Measurements from ENCODE around the gene SLC25A51.

Gene SLC25A51

DNA sequence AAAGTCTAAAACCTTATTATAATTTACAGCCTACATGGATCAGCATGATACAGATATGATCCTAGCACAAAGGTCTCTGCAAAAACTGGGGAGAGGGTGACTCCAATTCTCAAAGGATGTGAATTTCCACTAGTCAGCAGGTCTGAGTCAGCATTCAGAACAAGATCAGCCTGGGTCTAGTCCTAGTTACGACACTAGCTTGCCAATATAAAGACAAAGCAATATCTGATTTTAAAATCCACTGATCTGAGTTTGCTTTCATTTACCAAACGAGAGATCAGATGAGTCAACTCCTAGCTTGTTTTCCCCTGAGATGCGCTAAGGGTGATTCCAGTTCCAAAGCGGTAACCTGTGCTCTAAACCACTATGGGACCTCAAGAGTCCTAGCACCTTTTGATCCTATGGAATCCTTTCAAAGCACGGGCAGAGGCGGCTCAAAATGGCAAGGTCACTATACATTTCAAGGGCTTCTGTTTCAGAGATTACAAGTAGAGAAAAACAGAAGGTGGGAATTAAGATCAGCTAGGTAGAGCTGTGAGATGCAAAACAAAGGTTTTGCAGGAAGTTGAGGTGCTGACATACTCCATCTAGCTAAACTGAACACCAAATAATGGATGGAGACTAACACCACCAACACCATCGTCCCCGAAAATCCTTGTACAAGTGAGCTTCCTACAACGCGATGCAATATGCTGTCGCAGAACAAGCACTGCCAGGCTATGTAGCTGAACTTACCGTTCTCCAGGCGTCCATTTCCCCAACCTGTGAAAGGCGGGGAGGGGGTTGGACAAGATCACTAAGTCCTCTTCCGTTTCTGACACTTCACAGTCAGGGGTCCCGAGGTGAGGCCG is 906 bp downstream of the SLC25A51 start:
- H3K36me3 ChIP-seq (ENCODE audit: insufficient read depth), result 0 out of 2 replicates have a peak, but pooled peaks cover 6% of the 10 kb centered on the region
- H3K4me2 ChIP-seq, result peak overlapping the region; percentile 60
- H2AFZ ChIP-seq (ENCODE audit: low read depth), result peak overlapping the region; percentile 89
- peak overlapping the region; percentile 15 for H3K4me3 ChIP-seq (IDR thresholded peaks at IDR 0.05; ENCODE audit: insufficient read depth, low read depth, low read length)
- peaks cover 14% of the 10 kb centered on the region for H3K4me1 ChIP-seq (ENCODE audit: low read depth, poor library complexity, severe bottlenecking)
- H3K9ac ChIP-seq, result peak overlapping the region; percentile 66
- peaks cover 31% of the 10 kb centered on the region for H3K79me2 ChIP-seq (ENCODE audit: insufficient read depth, low read depth)
- peak overlapping the region; percentile 66 for H3K27ac ChIP-seq
- no peaks in the 10 kb centered on the region for H3K27me3 ChIP-seq (ENCODE audit: insufficient read depth, low read depth)
- no peaks in the 10 kb centered on the region for H4K20me1 ChIP-seq (ENCODE audit: insufficient read depth)
- TF ChIP-seq, protein P1, sequence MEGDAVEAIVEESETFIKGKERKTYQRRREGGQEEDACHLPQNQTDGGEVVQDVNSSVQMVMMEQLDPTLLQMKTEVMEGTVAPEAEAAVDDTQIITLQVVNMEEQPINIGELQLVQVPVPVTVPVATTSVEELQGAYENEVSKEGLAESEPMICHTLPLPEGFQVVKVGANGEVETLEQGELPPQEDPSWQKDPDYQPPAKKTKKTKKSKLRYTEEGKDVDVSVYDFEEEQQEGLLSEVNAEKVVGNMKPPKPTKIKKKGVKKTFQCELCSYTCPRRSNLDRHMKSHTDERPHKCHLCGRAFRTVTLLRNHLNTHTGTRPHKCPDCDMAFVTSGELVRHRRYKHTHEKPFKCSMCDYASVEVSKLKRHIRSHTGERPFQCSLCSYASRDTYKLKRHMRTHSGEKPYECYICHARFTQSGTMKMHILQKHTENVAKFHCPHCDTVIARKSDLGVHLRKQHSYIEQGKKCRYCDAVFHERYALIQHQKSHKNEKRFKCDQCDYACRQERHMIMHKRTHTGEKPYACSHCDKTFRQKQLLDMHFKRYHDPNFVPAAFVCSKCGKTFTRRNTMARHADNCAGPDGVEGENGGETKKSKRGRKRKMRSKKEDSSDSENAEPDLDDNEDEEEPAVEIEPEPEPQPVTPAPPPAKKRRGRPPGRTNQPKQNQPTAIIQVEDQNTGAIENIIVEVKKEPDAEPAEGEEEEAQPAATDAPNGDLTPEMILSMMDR (conservative IDR thresholded peaks at IDR 0.05; ENCODE audit: low read depth, low read length), result no peak

DNA sequence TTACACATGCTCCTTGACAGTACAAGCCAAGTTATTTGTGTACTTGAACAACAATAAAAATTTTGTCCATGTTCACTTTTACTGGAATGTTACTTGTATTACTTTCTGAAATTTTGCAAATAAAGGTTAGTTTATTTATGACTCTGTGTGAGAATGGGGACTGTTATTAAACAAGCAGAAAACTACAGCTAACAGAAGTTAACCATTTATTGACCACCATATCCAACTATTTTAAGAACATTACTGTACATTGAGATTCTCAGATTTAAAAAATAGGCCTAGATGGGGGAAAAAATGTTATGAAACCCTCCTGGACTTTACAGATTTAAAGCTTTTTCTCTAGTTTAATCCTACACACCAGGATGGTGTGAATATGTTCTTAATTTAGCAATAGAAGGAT is 1.8 kb downstream of the SLC25A51 start:
- Histone ChIP-seq H3K4me1 (ENCODE audit: low read depth, poor library complexity, severe bottlenecking) (peaks cover 14% of the 10 kb centered on the region), H3K4me2 (peak overlapping the region; percentile 60), H3K27ac (no peak overlapping the region), H3K79me2 (ENCODE audit: insufficient read depth, low read depth) (peaks cover 31% of the 10 kb centered on the region), H3K9ac (peak overlapping the region; percentile 66; the same call in 1 of the 2 replicates), H3K36me3 (ENCODE audit: insufficient read depth) (0 out of 2 replicates have a peak, but pooled peaks cover 6% of the 10 kb centered on the region), H2AFZ (ENCODE audit: low read depth) (no peak overlapping the region), H3K4me3 (IDR thresholded peaks at IDR 0.05; ENCODE audit: insufficient read depth, low read depth, low read length) (no peak overlapping the region), H3K27me3 (ENCODE audit: insufficient read depth, low read depth) (no peaks in the 10 kb centered on the region), H4K20me1 (ENCODE audit: insufficient read depth) (no peaks in the 10 kb centered on the region)
- TF ChIP-seq, protein P1 (conservative IDR thresholded peaks at IDR 0.05; ENCODE audit: low read depth, low read length), result no peak

DNA sequence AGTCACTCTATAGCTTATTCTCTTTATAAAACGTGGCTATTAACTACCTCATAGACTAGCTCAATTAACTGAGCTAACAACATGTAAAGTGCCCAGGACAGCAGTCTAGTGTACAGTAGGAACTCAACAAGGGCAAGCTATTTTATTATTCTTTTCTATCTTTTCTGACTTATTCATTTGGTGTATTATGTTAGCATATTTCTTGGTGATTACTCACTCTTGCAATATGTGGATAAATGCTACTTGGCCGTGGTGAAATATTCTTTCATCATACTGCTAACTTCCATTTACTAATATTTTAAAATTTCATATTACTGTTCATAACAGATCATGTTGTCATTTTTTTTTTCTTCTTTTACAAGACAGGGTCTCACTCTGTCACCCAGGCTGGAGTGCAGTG is 4.9 kb downstream of the SLC25A51 start:
- H3K36me3 ChIP-seq (ENCODE audit: insufficient read depth), result 0 out of 2 replicates have a peak, but pooled peaks cover 6% of the 10 kb centered on the region
- H3K4me2 ChIP-seq, result no peak overlapping the region
- no peaks in the 10 kb centered on the region for H4K20me1 ChIP-seq (ENCODE audit: insufficient read depth)
- peaks cover 31% of the 10 kb centered on the region for H3K79me2 ChIP-seq (ENCODE audit: insufficient read depth, low read depth)
- H3K27me3 ChIP-seq (ENCODE audit: insufficient read depth, low read depth), result no peaks in the 10 kb centered on the region
- H3K4me3 ChIP-seq (IDR thresholded peaks at IDR 0.05; ENCODE audit: insufficient read depth, low read depth, low read length), result no peak overlapping the region
- H2AFZ ChIP-seq (ENCODE audit: low read depth), result no peak overlapping the region
- no peak overlapping the region for H3K9ac ChIP-seq
- H3K4me1 ChIP-seq (ENCODE audit: low read depth, poor library complexity, severe bottlenecking), result peaks cover 14% of the 10 kb centered on the region
- TF ChIP-seq, protein P1 (conservative IDR thresholded peaks at IDR 0.05; ENCODE audit: low read depth, low read length), result no peak
- no peak overlapping the region for H3K27ac ChIP-seq

DNA sequence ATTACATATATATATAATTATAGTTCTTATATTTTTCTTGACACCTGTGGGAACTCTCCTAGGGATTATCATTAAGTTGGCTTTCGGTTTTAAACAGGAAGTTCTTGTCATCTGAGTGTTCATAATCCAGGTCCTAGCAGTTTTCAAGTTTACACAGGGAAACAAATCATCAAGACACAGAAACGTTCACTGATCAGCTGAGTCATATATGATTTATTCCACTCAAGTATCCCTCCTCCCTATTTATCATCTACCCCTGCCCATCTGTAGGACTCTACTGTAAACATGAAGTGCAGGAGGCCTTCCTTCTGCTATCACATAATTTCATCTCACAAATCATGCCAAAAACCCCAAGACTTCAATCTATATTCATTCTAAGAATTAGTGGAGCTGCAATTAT is 6.3 kb downstream of the SLC25A51 start:
- no peak overlapping the region for H3K9ac ChIP-seq
- no peak overlapping the region for H3K4me2 ChIP-seq
- no peaks in the 10 kb centered on the region for H4K20me1 ChIP-seq (ENCODE audit: insufficient read depth)
- H3K4me3 ChIP-seq (IDR thresholded peaks at IDR 0.05; ENCODE audit: insufficient read depth, low read depth, low read length), result no peak overlapping the region
- H3K36me3 ChIP-seq (ENCODE audit: insufficient read depth), result 0 out of 2 replicates have a peak, but pooled peaks cover 6% of the 10 kb centered on the region
- TF ChIP-seq, protein P1 (conservative IDR thresholded peaks at IDR 0.05; ENCODE audit: low read depth, low read length), result no peak
- peaks cover 24% of the 10 kb centered on the region for H3K79me2 ChIP-seq (ENCODE audit: insufficient read depth, low read depth)
- peaks cover 14% of the 10 kb centered on the region for H3K4me1 ChIP-seq (ENCODE audit: low read depth, poor library complexity, severe bottlenecking)
- no peak overlapping the region for H2AFZ ChIP-seq (ENCODE audit: low read depth)
- H3K27me3 ChIP-seq (ENCODE audit: insufficient read depth, low read depth), result no peaks in the 10 kb centered on the region
- no peak overlapping the region for H3K27ac ChIP-seq

All from KMS-11 (cell line).